Thyroid gland (tissue), 4 donors: ENCODE results near the gene CDC42SE1.

Experiments
- CTCF ChIP-seq, 6 experiments: fragments of 200-600 bp in 3 of 6; fragments of 450-650 bp in 3 of 6; sonication (generic) in 3 of 6; IDR thresholded peaks; one replicate each; pipeline ENCODE4 v1.5.1; 2016 to 2019; ENCODE audit warnings: antibody characterized with exemption in 6 of 6, mild to moderate bottlenecking in 2 of 6, inconsistent platforms in 1 of 6, moderate library complexity in 1 of 6
- POLR2A ChIP-seq, 2 donors: fragments of 450-650 bp; IDR thresholded peaks; one replicate each; pipeline ENCODE4 v1.6.1; 2017; ENCODE audit warnings: antibody characterized with exemption in 2 of 2, mild to moderate bottlenecking in 2 of 2, moderate library complexity in 1 of 2

DNA sequence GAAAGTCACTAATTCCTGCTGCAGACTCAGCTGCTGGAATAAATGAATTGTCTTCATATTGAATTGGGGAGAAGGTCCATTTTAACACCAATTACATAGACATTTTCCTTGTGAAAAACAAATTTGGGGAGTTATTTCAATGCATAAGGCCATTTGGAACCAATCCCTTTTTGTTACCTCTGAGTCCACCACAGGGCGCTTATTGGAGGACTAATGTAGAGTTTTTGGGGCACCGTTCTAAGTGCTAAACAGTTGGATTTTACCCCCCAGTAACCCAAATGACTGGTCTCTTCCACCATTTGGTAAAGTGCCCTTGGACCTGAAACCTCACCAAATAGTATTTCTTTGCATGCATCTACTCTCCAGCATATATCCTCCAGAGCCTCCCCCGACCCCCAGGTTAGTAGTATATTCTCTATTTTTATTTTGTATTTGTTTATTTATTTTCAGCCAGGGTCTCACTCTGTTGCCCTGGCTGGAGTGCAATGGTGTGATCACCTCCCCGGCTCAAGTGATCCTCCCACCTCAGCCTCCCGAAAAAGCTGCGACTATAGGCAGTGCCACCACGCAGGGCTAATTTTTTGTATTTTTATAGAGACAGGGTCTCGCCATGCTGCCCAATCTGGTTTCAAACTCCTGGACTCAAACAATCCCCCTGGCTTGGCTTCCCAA, 49.6 kb downstream of the CDC42SE1 start:
- TF ChIP-seq POLR2A (IDR thresholded peaks at IDR 0.05) (no peak), CTCF (IDR thresholded peaks at IDR 0.05) (no peak)
